ENCODE data around the gene SIGLEC9.

DNA sequence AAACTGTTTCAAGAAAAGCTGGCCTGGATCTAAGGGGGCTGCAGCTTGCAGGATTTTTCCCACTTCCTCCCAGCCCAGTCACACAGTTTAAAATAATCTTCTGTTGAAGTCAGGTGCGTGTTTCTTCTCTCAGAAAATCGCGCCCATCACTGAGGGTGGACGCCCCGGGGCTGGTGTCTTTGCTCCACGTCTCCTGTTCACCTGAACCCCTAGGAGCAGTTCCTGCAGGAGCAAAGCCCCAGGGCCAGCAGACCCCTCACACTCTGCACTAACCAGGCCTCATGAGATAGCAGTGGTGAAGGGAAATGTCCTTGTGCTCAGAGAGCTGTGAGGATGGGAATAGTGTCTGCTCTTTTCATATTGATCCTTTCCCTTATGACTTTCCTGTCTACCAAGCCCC, 16.5 kb downstream of the SIGLEC9 start:
- TF ChIP-seq, protein P1, sequence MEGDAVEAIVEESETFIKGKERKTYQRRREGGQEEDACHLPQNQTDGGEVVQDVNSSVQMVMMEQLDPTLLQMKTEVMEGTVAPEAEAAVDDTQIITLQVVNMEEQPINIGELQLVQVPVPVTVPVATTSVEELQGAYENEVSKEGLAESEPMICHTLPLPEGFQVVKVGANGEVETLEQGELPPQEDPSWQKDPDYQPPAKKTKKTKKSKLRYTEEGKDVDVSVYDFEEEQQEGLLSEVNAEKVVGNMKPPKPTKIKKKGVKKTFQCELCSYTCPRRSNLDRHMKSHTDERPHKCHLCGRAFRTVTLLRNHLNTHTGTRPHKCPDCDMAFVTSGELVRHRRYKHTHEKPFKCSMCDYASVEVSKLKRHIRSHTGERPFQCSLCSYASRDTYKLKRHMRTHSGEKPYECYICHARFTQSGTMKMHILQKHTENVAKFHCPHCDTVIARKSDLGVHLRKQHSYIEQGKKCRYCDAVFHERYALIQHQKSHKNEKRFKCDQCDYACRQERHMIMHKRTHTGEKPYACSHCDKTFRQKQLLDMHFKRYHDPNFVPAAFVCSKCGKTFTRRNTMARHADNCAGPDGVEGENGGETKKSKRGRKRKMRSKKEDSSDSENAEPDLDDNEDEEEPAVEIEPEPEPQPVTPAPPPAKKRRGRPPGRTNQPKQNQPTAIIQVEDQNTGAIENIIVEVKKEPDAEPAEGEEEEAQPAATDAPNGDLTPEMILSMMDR (IDR thresholded peaks at IDR 0.05): no peak
- TF ChIP-seq POLR2A (IDR thresholded peaks at IDR 0.05): no peak
